HEK293T (cell line): ENCODE data around the gene PXT1.

ENCODE experiments used
- BHLHE40 ChIP-seq: fragments of 450-650 bp; IDR thresholded peaks from 2 replicates; pipeline ENCODE4 v1.6.1; 2016; ENCODE audit warnings: mild to moderate bottlenecking, moderate library complexity, borderline replicate concordance
- FOXM1 ChIP-seq: fragments of 450-650 bp; IDR thresholded peaks from 2 replicates; pipeline ENCODE4 v1.6.1; 2017; ENCODE audit warnings: mild to moderate bottlenecking, borderline replicate concordance
- SUZ12 ChIP-seq: fragments of 450-650 bp; IDR thresholded peaks from 2 replicates; pipeline ENCODE4 v1.6.1; 2016; ENCODE audit warnings: mild to moderate bottlenecking
- TARDBP ChIP-seq: fragments of 450-650 bp; IDR thresholded peaks from 2 replicates; pipeline ENCODE4 v1.6.1; 2016
- ZNF384 ChIP-seq: fragments of 450-650 bp; IDR thresholded peaks from 2 replicates; pipeline ENCODE4 v1.6.1; 2016

GRCh38 chr6:36402481-36402880 lies 40.2 kb downstream of the PXT1 start:
- no peak for TF ChIP-seq SUZ12
- TF ChIP-seq FOXM1 = no peak
- TF ChIP-seq TARDBP = no peak
- TF ChIP-seq BHLHE40 = no peak
- no peak for TF ChIP-seq ZNF384
